DND-41 (cell line): ENCODE results near the gene CALML6.

Experiments
- EZH2 ChIP-seq: IDR thresholded peaks from 3 replicates; pipeline ENCODE4 v1.6.1; 2012; ENCODE audit warnings: borderline replicate concordance, low read depth, mild to moderate bottlenecking, moderate library complexity, low read length, inconsistent platforms; ENCODE audit not compliant: severe bottlenecking
- TF ChIP-seq, protein P1 (sequence below): IDR thresholded peaks from 2 replicates; pipeline ENCODE4 v1.5.1; 2012; ENCODE audit warnings: borderline replicate concordance, low read length, moderate library complexity, mild to moderate bottlenecking; ENCODE audit not compliant: poor library complexity, severe bottlenecking; ENCODE audit errors: extremely low read depth

- TF ChIP-seq, protein P1, sequence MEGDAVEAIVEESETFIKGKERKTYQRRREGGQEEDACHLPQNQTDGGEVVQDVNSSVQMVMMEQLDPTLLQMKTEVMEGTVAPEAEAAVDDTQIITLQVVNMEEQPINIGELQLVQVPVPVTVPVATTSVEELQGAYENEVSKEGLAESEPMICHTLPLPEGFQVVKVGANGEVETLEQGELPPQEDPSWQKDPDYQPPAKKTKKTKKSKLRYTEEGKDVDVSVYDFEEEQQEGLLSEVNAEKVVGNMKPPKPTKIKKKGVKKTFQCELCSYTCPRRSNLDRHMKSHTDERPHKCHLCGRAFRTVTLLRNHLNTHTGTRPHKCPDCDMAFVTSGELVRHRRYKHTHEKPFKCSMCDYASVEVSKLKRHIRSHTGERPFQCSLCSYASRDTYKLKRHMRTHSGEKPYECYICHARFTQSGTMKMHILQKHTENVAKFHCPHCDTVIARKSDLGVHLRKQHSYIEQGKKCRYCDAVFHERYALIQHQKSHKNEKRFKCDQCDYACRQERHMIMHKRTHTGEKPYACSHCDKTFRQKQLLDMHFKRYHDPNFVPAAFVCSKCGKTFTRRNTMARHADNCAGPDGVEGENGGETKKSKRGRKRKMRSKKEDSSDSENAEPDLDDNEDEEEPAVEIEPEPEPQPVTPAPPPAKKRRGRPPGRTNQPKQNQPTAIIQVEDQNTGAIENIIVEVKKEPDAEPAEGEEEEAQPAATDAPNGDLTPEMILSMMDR: no peak
- no peak for TF ChIP-seq EZH2
Observed at GRCh38 chr1:1940123-1940425, 25.0 kb downstream of the CALML6 start.
